K562 (cell line): ENCODE measurements around the gene KLHL35. TPM values are rescaled to one million over a fixed set of nuclear protein-coding genes. Genes with fewer than 3 reads are reported as not detected.

Experiments
- ATAC-seq: fragments of 200-7000 bp; cut with Tn5 transposase; 3 replicates; pipeline ENCODE4 v1.9.1; 2020; ENCODE audit warnings: moderate library complexity
- BruUV-seq: library from RNA; stranded (reverse); fragments of 400-500 nt; replicated peaks from 2 replicates; lab custom pipeline; 2021; lab: Mats Ljungman, UMichigan
- CTCF ChIA-PET: fragments of 300-600 bp; formaldehyde crosslinking; extraction: SDS; loops from one replicate; lab custom pipeline; 2021; ENCODE audit warnings: low intra/inter-chr PET ratio; lab: Yijun Ruan, JAX
- POLR2A ChIA-PET: fragments of 300-600, 350-650 bp; sonication (Branson Sonifier 250); formaldehyde crosslinking; extraction: SDS; loops from one replicate; lab custom pipeline; 2021; ENCODE audit warnings: antibody characterized with exemption, inconsistent platforms; lab: Yijun Ruan, JAX
- DNase-seq, 4 experiments: peaks; one replicate each; pipeline versions ENCODE4 v3.0.0 to v3.0.0-alpha.2; 2011 to 2018; ENCODE audit warnings: low spot score in 3 of 4, mixed read lengths in 3 of 4; ENCODE audit errors: extremely low read depth in 1 of 4
- FAIRE-seq: peaks from 2 replicates; lab custom pipeline; 2011; peaks lifted over from hg19 to GRCh38; lab: Jason Lieb, UNC
- H2AFZ ChIP-seq: 2 replicates; pipeline ENCODE4 v1.6.0; 2011; ENCODE audit warnings: low read depth, low read length, control low read depth, inconsistent platforms
- H3K27ac ChIP-seq: fragments of 200-600 bp; 3 replicates; pipeline ENCODE4 v1.8.0; 2011; ENCODE audit warnings: low read depth, mild to moderate bottlenecking, control low read depth, inconsistent platforms, low read length, moderate library complexity, mixed read lengths; ENCODE audit errors: extremely low read depth
- H3K27me3 ChIP-seq, 2 experiments: fragments of 300-600 bp in 1 of 2; 2 replicates in 1 of 2; 3 replicates in 1 of 2; pipeline versions ENCODE4 v1.6.0 to v1.8.0; 2011; ENCODE audit warnings: inconsistent platforms in 2 of 2, low read length in 2 of 2, mild to moderate bottlenecking in 1 of 2, mixed read lengths in 1 of 2, moderate library complexity in 1 of 2; ENCODE audit not compliant: control insufficient read depth in 2 of 2, insufficient read depth in 2 of 2
- H3K36me3 ChIP-seq: fragments of 300-600 bp; 3 replicates; pipeline ENCODE4 v1.8.0; 2011; ENCODE audit warnings: mild to moderate bottlenecking, low read length, inconsistent platforms; ENCODE audit not compliant: control insufficient read depth, insufficient read depth
- H3K4me1 ChIP-seq, 2 experiments: fragments of 200-600 bp in 1 of 2; replicated peaks in 1 of 2; 2 replicates in 1 of 2; 3 replicates in 1 of 2; pipeline versions ENCODE4 v1.5.1 to v1.8.0; 2011; ENCODE audit warnings: inconsistent platforms in 2 of 2, low read length in 2 of 2, mild to moderate bottlenecking in 1 of 2, mixed read lengths in 1 of 2, moderate library complexity in 1 of 2; ENCODE audit not compliant: control insufficient read depth in 2 of 2, insufficient read depth in 2 of 2
- H3K4me2 ChIP-seq: 2 replicates; pipeline ENCODE4 v1.6.1; 2011; ENCODE audit warnings: low read length, control low read depth, inconsistent platforms, mixed read lengths; ENCODE audit not compliant: insufficient read depth
- H3K4me3 ChIP-seq: fragments of 200-600 bp; sonication (generic), shearing (Covaris generic); 2 replicates; pipeline ENCODE4 v1.5.1; 2016; ENCODE audit warnings: control low read depth, inconsistent platforms
- H3K79me2 ChIP-seq: fragments of 200-600 bp; 3 replicates; pipeline ENCODE4 v1.8.0; 2011; ENCODE audit warnings: low read length, inconsistent platforms; ENCODE audit not compliant: control insufficient read depth, insufficient read depth
- H3K9ac ChIP-seq, 2 experiments: 2 replicates each; pipeline versions ENCODE4 v1.6.0 to v1.6.1; 2011; ENCODE audit warnings: low read depth in 2 of 2, low read length in 2 of 2, control low read depth in 1 of 2, inconsistent platforms in 1 of 2, mild to moderate bottlenecking in 1 of 2, mixed read lengths in 1 of 2; ENCODE audit not compliant: insufficient read depth in 1 of 2
- H3K9me1 ChIP-seq: one replicate; pipeline ENCODE4 v1.6.0; 2011; ENCODE audit warnings: inconsistent platforms, mild to moderate bottlenecking, low read length, moderate library complexity; ENCODE audit not compliant: control insufficient read depth, insufficient read depth
- H3K9me3 ChIP-seq: replicated peaks from 2 replicates; pipeline ENCODE4 v1.5.1; 2011; ENCODE audit warnings: low read depth, low read length, inconsistent platforms; ENCODE audit not compliant: control insufficient read depth, insufficient read depth
- H4K20me1 ChIP-seq: replicated peaks from 2 replicates; pipeline ENCODE4 v1.6.1; 2011; ENCODE audit warnings: low read length, inconsistent platforms, mixed read lengths; ENCODE audit not compliant: control insufficient read depth, insufficient read depth
- ASH1L ChIP-seq: fragments of 450-650 bp; IDR thresholded peaks from 2 replicates; pipeline ENCODE4 v1.6.1; 2018; ENCODE audit warnings: borderline replicate concordance, mild to moderate bottlenecking, low read depth; ENCODE audit not compliant: partially characterized antibody
- CBX2 ChIP-seq: fragments of 200-600 bp; sonication (generic); IDR thresholded peaks from one replicate; pipeline ENCODE4 v1.6.1; 2012; ENCODE audit warnings: mild to moderate bottlenecking, low read length, inconsistent platforms; ENCODE audit not compliant: insufficient read depth, poor library complexity, severe bottlenecking
- GATA2 ChIP-seq: sonication (generic); formaldehyde crosslinking; IDR thresholded peaks from 2 replicates; pipeline ENCODE4 v1.4.0; 2020; ENCODE audit warnings: mild to moderate bottlenecking, missing genetic modification reagents
- GTF2F1 ChIP-seq: IDR thresholded peaks from 2 replicates; pipeline ENCODE4 v1.6.1; 2011; ENCODE audit warnings: low read depth, low read length, improper control_type of control experiment
- LCOR ChIP-seq: sonication (generic); formaldehyde crosslinking; IDR thresholded peaks from 2 replicates; pipeline ENCODE4 v1.8.0; 2022; ENCODE audit warnings: mild to moderate bottlenecking, missing genetic modification reagents
- MECOM ChIP-seq: fragments of 250-450 bp; sonication (Bioruptor Pico); IDR thresholded peaks from 2 replicates; pipeline ENCODE4 v1.8.0; 2022; ENCODE audit warnings: inconsistent platforms
- NR2F6 ChIP-seq: fragments of 450-650 bp; formaldehyde crosslinking; IDR thresholded peaks from 2 replicates; pipeline ENCODE4 v1.4.0; 2020; ENCODE audit warnings: mild to moderate bottlenecking
- POLR2AphosphoS2 ChIP-seq: IDR thresholded peaks from 2 replicates; pipeline ENCODE4 v1.6.1; 2012; ENCODE audit warnings: low read length, improper control_type of control experiment
- TGIF2 ChIP-seq: sonication (generic); formaldehyde crosslinking; IDR thresholded peaks from 2 replicates; pipeline ENCODE4 v1.8.1; 2022; ENCODE audit warnings: mild to moderate bottlenecking, missing genetic modification reagents, moderate library complexity
- WGBS: fragments of 100-300 bp; shearing (Covaris generic); methylation state at CpG from one replicate; pipeline ENCODE4 v1.1.6; 2016; ENCODE audit warnings: low coverage, mixed read lengths; ENCODE audit not compliant: insufficient coverage; ENCODE audit errors: missing lambda C conversion rate; 5-methylcytosine and 5-hydroxymethylcytosine counted together
- in situ Hi-C: fragments of 300-500 bp; cut with MboI; formaldehyde crosslinking; loops from 4 replicates; pipeline ENCODE4 v1.15.0; 2018; ENCODE audit warnings: inconsistent platforms, mixed read lengths
- intact Hi-C: fragments of 100-400 bp; cut with micrococcal nuclease; formaldehyde crosslinking; loops from 2 replicates; pipeline ENCODE4 v1.14.2; 2022
- polyA plus RNA-seq, 8 experiments: library from polyadenylated mRNA; depleted of rRNA in 4 of 8; stranded (reverse) in 5 of 8; unstranded in 3 of 8; fragments of >200 nt; fragmentation: Nextera tagmentation in 2 of 8; fragmentation: Illumina TruSeq in 1 of 8; extraction: Ambion mirVana in 2 of 8; extraction: Trizol in 1 of 8; gene quantifications; 2 replicates each; pipeline versions ENCODE4 v1.2.1 to v1.2.3, GENCODE V29; 2011 to 2014; ENCODE audit warnings: inconsistent platforms in 1 of 8, missing spikeins in 1 of 8
- total RNA-seq, 7 experiments: library from RNA; depleted of rRNA in 6 of 7; stranded (reverse); fragments of >200 nt in 6 of 7; fragmentation: Illumina TruSeq in 2 of 7; extraction: Trizol in 2 of 7; gene quantifications; 2 replicates each; pipeline versions ENCODE4 v1.2.1 to v1.2.3, GENCODE V29; 2011 to 2021; ENCODE audit warnings: low replicate concordance in 1 of 7
- TF ChIP-seq, protein P1 (sequence below): sonication (generic); formaldehyde crosslinking; IDR thresholded peaks from 2 replicates; pipeline ENCODE4 v1.8.0; 2022; ENCODE audit warnings: mild to moderate bottlenecking, missing genetic modification reagents

KLHL35 gene
- total and polyA plus RNA-seq, 9 of the 15 experiments (the other 6 are each of a cell fraction or from before 2014, with no cell fraction given): not detected

DNA sequence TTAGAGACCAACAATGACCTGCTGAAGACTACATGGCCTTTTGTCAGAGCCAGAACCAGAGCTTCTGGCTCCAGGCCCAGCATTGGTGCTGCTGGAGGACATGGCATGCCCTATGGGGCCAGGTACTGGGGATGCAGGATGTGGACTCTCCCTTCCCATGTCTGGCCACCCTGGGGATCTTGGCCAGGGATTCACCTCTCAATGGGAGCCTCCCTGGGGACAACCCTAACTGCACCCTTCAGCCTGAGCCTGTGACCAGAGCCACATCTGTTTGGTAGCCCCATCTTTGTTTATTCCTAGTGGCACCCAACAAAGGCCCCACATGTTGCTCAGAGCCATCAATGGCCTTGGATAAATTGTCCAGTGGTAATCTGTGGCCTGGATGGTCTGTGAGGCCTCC, 5.8 kb downstream of the KLHL35 start:
- in situ Hi-C loops: loop anchor here (25.0 kb wide), 1 partner anchor 435 kb away; no protein-coding TSS in a partner anchor

DNA sequence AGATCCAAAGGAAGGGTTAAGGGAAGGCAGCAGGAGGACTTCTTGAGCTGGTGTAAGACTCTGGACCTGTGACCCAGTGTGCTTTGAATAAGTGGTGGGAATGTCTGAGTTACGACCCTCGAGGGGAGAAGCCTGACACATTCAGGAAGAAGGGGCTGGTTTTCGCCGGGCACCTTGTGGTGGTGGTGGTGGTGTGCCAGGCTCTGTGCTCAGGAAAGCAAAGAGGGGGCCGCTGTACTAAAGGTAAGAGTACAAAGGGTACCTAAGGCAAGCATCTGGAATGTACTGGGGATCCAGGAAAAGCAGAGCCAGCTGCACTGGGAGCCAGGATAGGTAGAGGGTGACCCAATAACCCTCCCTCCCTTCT, 6.3 kb downstream of the KLHL35 start:
- Histone ChIP-seq H3K4me2 (no peak overlapping the region), H3K4me1 (peaks cover 17% of the 10 kb centered on the region in 2 experiments; a peak in 4 of 5 replicates), H3K36me3 (0 out of 3 replicates have a peak, but pooled peaks cover 7% of the 10 kb centered on the region), H3K9me1 (peaks cover 5% of the 10 kb centered on the region), H3K4me3 (no peak overlapping the region), H3K27ac (no peak overlapping the region), H3K27me3 (peaks cover 3 to 8% of the 10 kb centered on the region in 2 experiments; a peak in 3 of 5 replicates), H3K9me3 (no peaks in the 10 kb centered on the region), H3K9ac (no peak overlapping the region; a peak in 1 of 4 replicates), H2AFZ (no peak overlapping the region), H4K20me1 (peaks cover 10% of the 10 kb centered on the region; the same call in 1 of the 2 replicates), H3K79me2 (no peaks in the 10 kb centered on the region)
- in situ Hi-C loops: loop anchor here (25.0 kb wide), 1 partner anchor 436 kb away; no protein-coding TSS in a partner anchor
- 28% methylated on average over 4 of the region's 5 CpGs for WGBS
- ATAC-seq: no peak
- ChIA-PET CTCF (no interaction called here), POLR2A (interaction anchor here (1.5 kb wide), 1 partner anchor 24 kb away, joined by 3 read pairs; no protein-coding TSS in a partner anchor)
- DNase-seq: no peak
- no TSS peak for BruUV-seq
- intact Hi-C loops: no loop called here
- no peak for FAIRE-seq
- TF ChIP-seq LCOR (no peak), TGIF2 (CRISPR knock-in tag) (no peak), MECOM (CRISPR knock-in tag) (no peak)

More for the DNA sequence above, 5.8 kb downstream of the KLHL35 start:
- Histone ChIP-seq H3K9me3 (no peaks in the 10 kb centered on the region), H3K9ac (0 out of 4 replicates have a peak overlapping the region, but pooled peaks of 1 of the 2 experiments have one; percentile 40), H2AFZ (no peak overlapping the region), H3K9me1 (peaks cover 5% of the 10 kb centered on the region), H3K27me3 (peaks cover 4 to 13% of the 10 kb centered on the region in 2 experiments; a peak in 3 of 5 replicates), H3K27ac (no peak overlapping the region), H3K4me2 (no peak overlapping the region), H3K79me2 (no peaks in the 10 kb centered on the region), H4K20me1 (peaks cover 10% of the 10 kb centered on the region; the same call in 1 of the 2 replicates), H3K4me1 (peaks cover 12 to 17% of the 10 kb centered on the region in 2 experiments; a peak in 4 of 5 replicates), H3K36me3 (0 out of 3 replicates have a peak, but pooled peaks cover 7% of the 10 kb centered on the region), H3K4me3 (no peak overlapping the region)
- intact Hi-C loops: no loop called here
- POLR2A ChIA-PET: interaction anchor here (1.0 kb wide), 1 partner anchor 28 kb away, joined by 3 read pairs; the partner anchor contains the start of gene RPS3
- TF ChIP-seq GTF2F1 (no peak), NR2F6 (CRISPR knock-in tag) (no peak), GATA2 (CRISPR knock-in tag) (no peak), ASH1L (no peak), POLR2AphosphoS2 (no peak), CBX2 (no peak)
- TF ChIP-seq, protein P1, sequence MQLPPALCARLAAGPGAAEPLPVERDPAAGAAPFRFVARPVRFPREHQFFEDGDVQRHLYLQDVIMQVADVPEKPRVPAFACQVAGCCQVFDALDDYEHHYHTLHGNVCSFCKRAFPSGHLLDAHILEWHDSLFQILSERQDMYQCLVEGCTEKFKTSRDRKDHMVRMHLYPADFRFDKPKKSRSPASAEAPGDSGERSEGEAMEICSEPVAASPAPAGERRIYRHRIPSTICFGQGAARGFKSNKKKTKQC (CRISPR knock-in tag): no peak
- CTCF ChIA-PET: no interaction called here
- FAIRE-seq: no peak
- no peak for ATAC-seq
- no peak for DNase-seq
- BruUV-seq: no TSS peak
